Putamen (tissue), 1 donor: Measurements from ENCODE around the gene ASB13.
"Not testable (repeated sequence)": the region's sequence is repeated elsewhere in the genome, so short reads cannot be mapped to it uniquely, and the experiment has no call there.

Experiments
- DNase-seq: peaks from one replicate; pipeline ENCODE4 v3.0.0-alpha.2; 2016; ENCODE audit warnings: low spot score

ASB13 gene

DNA sequence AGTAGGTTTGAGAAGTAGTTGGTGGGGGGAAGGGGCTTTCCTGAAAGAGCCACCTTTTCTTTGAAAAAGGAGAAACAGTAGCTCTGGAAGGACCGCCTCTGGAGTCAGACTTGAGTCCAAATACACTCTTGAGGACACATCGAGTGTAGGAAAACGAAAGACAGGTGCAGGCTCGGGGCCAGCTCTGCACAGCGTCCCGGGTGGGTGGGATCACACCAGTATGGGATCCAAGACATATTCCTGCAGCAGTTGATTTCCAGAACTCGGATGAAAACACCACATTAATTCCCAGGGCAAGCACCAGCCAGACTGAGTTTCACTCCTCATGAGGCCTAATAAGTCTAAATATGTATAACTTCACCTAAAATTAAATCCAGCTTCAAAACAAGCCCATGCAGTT is 61.4 kb downstream of the ASB13 start:
- DNase-seq, result no peak

DNA sequence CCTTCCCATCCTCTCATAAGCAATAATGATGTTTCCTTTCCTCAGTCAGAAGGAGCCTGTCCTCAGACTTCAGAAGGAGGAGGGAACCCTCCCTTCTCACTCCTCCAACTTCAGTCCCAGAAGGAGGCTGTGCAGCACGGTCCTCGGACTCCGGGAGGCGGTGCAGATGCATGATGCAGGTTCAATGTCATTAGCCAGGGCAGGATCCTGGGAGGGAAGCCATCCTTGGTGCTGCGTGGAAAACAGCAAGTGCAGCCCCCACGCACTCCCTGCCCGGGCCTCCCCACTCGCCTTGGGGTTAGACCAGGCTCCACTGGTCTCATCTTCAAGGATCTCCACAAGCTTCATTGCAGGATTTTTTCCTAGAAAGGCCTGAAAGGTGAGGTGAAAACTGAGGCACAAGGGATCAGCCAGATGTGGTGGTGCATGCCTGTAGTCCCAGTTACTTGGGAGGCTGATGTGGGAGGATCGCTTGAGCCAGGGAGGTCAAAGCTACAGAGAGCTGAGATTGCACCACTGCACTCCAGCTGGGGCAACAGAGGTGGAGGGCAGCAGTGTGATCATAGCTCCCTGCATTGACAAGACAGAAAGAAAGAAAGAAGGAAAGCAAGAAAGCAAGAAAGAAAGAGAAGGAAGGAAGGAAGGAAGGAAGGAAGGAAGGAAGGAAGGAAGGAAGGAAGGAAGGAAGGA is 62.0 kb downstream of the ASB13 start:
- DNase-seq, result no peak

DNA sequence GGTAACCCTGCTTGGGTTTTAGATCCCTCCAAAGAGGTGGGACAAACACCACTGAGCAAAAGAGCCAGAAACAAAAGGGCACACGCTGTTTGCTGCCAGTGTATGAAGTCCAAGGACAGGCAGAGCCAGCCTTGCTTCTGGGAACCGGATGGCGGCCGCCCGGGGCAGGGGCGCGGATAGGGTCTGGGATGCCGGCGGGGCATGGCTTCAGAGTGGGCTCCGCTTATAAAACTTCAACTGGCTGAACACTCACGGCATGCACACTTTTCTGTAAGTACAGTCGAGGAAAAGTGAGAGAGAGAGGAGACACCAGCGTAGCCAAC is 62.6 kb downstream of the ASB13 start:
- DNase-seq, result no peak

DNA sequence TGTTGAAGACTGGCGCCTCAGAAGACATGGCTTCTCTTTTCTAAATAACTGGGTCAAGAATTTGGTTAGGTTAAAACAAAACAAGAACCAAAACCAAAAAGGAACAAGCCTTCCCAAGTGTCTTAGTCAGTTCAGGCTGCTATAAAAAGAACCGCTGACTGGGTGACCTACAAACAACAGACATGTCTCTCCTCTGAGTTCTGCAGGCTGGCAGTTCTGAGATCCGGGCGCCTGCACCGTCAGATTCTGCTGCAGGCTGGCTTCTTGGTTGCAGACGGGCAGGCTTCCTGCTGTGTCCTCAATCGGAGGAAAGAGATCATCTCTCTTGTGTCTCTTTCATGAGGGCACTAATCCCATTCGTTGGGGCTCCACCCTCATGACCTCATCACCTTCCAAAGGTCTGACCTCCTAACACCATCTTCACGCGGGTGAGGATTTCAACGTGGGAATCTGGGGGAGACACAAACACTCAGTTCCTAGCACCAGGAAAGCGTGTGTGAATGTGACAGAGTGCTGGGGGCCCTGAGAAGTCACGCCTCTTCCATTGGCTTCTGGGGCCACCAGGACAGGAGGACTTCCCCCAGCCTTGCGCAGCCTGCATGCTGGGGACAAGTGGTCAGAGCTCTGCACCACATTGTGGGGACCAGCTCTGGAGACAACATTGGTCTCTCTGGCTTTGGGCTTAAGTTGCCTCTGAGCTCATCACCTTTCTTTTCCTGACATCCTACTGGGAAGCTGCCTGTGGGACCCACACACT is 63.1 kb downstream of the ASB13 start:
- no peak for DNase-seq

DNA sequence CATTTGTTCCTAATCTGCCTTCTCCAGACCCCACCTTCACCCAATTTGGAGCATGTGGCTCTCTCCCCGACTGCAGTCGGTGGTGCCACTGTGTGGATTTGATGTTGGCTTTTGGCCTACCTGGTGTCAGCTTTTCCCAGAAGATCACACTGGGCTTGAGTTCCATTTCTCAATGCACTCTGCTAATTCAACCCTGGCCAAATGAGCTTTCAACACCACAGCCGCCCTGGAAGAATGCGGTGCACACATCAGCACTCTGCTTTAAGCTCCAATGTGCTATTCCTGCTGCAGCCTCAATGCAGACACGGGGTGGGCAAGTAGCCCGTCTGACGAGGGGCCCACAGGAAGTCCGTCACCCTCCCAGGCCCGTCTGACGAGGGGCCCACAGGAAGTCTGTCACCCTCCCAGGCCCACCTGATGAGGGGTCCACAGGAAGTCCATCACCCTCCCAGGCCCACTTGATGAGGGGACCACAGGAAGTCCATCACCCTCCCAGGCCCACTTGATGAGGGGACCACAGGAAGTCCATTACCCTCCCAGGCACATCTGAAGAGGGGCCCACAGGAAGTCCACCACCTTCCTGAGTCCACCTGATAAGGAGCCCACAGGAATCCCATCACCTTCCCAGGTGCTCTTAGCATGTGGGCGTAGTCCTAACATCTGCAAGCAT is 64.4 kb downstream of the ASB13 start:
- DNase-seq, result no peak

DNA sequence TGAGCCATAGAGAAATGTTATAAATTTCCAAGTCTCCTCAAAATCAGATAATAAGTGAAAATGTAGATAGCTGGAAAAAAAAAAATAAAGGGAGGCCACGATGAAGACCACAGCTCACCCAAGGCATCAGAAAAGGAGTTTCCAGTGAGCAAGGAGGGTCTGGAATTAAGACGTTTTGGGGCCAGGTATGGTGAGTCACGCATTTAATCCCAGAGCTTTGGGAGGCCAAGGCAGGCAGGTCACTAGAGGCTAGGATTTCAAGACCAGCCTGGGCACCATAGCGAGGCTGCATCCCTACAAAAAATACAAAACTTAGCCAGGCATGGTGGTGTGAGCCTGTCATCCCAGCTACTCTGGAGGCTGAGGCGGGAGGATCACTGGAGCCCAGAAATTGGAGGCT is 65.5 kb downstream of the ASB13 start:
- DNase-seq, result no peak

DNA sequence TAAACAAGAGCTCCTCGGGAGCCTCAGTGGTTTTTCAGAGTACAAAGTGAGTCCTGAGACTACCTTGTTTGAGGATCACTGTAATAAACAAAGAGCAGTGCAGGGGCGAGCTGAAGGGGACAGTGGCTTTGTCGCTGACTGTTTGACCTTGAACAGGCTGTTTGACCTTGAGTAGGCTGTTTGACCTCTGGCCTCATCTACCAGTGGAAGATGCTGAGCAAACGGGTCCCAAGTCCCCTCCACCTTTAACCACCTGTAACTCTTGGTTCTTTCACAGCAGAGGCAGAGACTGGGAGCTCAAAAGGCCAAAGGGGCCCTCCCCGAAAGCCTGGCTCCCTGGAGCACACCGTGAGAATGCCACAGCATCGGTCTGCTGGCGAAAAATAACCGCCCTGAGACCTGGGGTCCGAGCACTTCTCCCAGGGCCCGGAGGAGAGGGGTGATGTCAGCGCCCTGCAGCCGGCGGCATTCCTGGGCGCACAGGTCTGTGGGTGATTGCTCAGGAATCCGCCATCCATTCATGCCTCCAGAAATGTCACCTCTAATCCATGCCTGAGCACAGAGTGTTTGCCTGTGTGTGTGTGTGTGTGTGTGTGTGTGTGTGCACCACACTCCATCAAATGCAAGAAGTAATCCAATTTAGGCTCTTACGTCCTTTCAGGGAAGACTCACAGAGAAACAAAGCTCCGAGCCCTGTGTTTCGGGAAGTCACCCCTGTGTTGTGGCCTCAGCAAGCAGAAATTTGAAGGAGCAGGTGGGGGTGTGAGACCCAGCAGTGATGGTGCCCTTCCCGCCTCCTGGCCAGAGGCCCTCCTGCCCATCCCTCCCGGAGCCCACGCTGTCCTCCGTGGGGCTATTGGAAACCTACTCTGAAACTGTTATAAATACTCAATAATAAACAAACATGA is 66.5 kb downstream of the ASB13 start:
- no peak for DNase-seq

DNA sequence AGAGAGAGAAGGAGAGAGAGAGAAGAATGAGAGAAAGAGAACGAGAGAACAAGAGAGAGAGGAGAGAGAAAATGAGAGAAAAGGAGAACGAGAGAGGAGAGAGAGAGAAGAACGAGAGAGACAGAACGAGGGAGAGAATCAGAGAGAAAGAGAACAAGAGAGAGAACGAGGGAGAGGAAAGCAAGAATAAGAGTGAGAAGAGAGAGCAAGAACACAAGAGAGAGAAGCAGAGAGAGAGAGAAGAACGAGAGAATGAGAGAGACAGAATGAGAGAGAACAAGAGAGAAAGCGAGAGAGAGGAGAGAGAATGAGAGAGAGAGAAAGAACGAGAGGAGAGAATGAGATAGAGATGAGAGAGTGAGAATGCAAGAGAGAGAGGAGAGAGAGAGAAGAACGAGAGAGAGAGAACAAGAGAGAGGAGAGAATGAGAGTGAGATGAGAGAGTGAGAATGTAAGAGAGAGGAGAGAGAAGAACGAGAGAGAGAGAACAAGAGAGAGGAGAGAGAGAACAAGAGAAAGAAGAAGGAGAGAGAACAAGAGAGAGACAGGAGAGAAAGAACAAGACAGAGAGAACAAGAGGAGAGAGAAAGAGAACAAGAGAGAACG is 68.2 kb downstream of the ASB13 start:
- no peak for DNase-seq

DNA sequence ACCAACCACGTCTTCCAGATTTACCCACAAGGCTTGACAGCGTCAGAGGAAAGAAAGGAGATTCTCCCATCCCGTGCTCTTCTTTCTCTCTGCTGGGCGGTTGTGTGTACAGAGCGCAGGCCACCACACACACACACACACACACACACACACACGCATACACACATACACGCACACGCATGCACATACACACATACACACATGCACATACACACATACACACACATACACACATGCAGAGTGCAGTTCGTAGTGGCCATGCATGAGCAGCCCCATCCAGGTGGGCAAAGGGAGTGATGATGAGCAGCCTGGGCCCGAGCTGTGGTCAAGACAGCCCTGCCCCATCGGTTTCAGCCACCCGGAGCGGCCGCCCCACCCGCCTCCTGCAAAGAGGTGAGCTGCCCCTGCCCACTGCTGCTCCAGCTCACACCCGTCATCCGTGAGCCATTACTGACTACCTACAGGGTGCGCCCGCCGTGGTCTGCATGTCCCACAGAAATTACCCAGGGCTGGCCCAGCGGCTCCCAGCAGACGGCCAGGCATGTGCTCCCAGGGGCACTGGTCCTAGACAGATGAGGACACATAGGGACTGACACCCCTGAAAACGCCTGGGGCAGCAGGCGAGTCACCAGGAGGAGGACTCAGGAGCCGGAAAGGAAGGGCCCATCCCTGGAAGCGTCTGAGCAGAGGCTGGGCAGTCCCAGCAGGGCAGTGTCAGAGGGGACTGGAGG is 69.6 kb downstream of the ASB13 start:
- no peak for DNase-seq

DNA sequence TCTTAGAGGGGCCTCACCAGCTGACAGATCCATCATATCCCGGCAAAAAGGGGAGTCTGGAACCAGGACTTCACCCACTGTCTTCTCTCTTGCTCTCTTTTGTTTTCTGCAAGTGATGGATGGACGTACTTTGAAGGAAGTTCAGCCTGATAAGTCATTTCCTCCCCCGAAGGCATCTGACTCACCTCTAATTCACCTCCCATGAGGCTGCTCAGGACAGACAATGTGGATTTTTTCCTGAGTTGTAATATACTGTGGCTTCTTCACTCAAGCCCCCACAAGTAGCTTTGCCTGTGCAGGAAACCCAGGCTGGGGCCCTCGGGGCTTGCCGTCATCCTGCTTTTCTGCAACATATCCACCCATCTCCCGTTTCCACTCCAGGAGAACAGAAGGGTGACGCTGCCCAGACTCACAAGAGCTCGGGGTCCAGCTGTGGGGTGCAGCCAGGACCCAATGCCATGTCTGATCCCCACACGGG is 70.4 kb downstream of the ASB13 start:
- no peak for DNase-seq

DNA sequence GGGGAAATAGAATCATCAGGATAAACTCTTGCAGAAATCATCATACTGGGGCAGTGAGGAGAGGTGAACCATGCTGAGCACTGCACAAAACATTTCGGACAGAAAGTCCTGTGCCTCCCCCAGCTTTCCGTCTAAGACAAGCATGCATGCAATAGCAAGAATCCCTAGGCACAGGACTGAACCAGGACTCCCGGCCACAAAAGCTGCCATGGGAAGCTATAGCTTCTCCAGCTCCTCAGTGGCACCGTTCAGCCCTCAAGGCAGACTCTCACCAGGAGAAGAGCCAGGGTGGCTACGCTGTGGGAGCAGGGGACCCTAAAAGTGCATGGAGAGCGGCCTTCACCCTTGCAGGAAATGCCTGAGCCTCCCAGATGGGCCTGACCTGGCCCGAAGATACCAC is 70.8 kb downstream of the ASB13 start:
- no peak for DNase-seq

DNA sequence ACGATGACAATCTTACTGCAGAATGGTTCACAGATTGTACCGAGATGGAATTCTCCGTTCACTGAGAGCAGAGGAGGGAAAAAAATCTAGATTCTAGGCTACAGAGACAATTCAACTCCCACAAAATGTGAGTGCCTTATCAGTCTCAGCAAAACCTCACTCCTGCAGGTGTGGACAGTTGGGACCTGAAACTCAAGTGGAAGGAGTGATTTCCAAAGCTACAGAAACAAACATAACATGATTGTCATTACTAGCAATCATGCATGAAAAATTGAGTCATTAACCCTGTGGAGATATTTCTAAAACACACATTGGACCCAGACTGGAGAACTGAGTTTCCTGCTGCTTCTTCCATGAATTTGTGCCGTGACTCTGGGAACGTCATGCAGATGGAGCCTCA is 71.3 kb downstream of the ASB13 start:
- no peak for DNase-seq

DNA sequence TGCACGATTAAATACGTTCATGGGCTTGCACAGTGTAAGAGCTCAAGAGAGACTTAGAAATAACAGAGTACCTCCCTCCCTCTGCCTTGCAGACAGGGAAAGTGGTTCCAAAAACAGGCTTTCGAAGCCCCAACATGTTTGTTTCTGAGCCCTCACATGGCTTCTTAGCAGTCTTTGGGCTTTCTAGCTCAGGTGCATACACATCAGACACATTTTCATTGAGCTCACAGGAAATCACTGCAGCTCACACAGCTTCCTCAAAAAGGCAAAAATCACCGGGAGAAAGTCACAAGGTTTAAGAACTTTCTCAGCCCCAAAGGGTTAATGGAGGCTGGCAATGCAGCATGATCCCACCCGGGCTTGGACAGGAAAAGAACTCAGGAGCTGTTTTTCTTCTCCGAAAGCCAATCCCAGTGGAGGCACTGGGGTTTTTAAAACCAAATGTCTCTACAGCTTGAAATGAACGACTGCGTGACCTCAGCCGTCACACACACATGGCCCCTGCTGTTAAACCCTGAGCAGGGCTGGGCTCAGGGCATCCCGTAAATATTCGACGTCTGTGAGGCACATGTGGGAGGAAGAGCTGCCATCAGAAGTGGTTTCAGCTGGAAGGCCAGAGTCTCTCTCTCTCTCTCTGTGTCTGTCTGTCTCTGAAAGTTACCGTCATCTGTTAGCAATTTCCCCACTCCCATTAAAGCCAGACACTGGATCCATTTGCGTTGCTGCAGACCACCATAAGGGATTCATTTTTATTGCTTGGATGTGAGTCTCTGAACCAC is 71.9 kb downstream of the ASB13 start:
- no peak for DNase-seq

DNA sequence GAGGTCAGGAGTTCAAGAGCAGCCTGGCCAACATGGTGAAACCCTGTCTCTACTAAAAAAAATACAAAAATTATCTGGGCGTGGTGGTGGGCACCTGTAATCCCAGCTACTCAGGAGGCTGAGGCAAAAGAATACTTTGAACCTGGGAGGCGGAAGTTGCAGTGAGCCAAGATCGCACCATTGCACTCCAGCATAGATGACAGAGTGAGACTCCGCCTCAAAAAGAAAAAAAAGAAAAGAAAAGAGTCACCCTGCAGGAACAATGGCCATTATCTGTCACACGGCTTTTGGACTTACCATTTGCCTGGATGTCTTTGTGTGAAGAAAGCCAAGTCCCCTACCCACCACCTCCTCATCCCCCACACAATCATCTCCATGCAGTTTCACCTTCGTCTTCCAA is 73.0 kb downstream of the ASB13 start:
- not testable (repeated sequence) for DNase-seq

DNA sequence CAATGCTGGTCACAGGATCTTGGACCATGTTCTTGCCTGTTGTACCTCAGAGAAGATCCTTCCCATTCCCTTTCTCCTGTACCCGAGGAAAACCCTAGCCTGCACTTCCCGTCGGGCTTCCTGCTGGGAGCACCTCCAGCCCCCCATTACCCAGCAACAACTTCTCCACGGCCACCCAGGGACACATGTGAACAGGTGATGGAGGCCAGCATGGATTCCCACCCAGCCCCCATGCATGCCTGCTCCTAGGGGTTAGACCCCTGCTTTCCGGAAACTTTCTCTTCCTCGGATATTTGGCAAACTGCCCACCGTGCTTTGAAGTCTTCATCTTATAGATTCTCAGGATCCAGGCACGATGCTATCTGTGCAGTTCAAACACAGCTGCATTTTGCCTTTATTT is 74.3 kb downstream of the ASB13 start:
- no peak for DNase-seq

DNA sequence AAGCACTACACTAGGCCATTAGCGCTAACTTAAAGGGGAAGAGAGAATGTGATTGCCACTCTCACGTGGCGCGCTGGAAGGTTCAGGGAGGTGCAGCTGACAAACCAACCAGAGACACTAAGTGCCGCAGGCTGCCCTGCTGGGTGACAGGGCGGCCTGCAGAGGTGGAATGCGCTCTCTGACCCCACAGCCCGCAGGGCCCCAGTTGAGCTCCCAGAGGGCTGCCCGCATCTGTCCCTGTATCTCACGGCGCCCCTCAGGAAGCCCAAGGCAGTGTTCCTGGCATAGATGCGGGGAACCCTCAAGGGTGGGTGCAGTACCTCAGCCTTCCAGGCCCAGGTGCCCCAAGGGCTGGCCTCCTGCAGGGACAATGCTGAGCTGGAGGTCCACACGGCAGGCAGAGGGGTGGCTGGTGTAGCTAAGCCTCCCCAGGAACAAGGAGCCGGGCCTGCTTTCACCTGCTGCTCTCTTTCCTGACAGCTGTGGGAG is 75.0 kb downstream of the ASB13 start:
- no peak for DNase-seq

DNA sequence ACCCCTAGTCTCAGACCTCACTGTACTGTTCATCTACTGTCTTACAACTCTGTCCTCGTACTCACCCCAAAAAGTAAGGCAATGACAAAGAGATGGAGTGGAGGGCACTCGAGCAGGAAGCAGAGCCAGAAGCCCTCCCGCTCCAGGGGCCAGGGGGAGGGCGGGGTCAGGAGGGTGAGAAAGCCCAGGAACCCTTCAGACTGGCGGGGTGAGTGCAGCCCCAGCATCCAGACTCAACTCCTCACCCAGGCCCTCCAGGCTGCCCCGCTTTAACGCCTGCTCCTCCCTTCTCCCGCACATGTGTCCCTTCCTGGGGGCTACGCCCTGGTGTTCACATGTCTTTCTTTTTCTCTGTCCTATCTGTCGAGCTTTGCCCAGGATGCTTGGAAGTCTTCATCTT is 75.6 kb downstream of the ASB13 start:
- DNase-seq, result no peak

DNA sequence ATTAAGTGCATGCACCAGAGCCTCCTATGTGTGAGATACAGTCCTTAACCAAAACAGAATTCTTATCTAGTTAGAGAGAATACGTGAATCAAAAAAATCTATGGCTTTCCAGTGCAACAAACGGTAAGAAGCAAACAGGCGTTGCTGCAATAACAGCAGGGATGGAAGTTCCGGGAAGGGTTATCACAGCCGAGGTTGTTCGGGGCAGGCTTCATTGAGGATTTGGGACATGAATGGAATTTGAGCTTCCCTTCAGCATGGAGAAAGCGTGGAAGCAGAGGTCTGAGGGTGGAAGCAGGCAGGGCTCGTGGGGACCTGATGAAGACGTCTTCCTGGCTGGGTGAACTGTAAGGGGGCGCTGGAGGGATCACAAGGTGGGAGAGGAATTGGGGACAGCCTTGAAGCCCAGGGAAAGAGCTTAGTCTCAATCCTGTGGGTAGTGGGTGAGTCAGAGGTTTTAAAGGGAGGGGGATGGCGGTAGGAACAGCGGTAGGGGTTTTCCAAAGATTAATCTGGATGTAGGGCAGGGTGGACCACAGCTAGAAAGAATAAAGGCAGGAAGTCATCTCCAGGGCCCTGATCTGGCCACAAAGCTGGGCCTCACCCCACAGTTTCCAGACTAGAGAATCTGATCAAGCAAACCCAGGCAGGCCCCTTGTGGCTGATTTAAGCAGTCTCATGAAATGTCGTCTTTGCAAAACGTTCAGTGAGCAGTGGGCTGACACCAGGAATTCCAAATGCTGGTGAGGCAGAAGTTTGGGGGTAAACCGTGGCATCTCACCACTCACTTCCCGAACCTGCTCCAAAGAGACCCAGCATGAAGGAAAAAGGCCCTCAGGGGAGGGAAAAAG is 76.5 kb downstream of the ASB13 start:
- DNase-seq, result no peak

DNA sequence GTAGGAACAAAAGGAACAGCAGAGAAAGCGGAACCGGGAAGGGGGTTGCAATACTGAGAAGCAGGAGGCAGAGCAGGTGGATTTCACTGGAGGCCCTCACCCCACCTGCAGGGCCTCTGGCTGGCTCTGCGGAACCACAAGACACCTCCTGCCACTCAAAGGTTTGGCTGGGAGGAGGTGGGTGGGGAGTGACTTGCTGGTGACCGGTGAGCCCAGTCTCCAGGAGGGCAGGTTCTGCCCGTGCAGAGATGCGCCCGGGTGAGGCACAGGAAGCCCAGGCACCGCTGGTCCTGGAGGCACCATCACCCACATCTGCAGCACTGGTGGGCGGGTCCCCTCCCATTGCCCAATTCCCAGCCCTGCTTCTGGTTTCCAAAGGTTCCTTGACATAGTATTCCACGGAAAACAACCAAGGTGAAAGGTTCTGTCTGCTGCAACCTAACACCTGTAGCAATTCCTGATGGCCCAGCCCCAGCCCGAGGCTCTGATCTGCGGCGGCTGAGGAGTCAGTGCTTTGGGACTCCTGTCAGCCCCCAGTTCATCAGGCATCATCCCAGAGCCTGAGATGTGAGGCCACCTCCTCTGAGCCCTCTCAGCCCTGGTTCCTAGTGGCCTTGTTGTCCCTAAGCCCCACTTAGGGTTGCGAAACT is 77.3 kb downstream of the ASB13 start:
- DNase-seq, result no peak
